ENCODE measurements around the gene FBF1.

The FBF1 gene

DNA sequence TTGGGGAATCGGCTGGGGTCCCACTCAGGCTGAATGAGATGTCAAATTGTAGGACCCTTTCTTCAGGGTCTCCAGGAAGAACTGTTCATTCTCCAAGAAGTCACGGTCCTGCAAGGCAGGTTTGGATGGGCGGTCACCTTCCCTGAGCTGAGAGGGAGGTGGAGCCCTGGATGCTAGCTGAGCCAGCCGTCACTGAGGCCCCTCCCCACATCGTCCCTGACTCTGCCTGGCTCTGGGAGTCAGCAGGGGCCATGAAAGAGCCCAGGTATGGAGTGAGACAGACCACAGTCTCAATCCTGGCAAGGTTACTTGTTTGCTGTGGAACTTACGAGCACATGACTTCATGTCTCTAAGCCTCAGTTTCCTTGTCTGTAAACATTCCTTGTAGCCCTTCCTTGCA lies 30.1 kb downstream of the FBF1 start:
- DNase-seq = no peak

DNA sequence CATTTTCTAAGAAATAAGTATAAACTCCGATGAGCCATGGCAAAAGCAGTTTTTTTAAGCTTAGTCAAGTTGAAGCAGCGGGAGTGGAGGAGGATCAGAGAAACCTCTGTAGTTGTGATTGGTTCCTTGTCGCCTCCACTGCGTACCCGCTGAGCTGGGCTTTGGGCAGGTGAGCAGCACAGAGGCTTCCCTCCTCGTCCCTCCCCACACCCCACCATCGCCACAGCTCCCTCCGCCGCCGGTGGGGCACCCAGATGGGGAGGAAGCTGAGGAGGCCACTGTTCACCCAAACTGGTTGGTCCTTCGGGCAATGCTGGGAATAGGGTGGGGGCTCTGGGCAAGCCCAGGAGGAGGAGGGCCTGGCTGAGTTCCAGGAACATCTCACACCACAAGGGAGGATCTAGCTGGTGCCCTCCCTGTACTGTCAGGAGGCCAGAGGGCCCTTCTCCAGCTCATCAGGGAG lies 31.0 kb downstream of the FBF1 start:
- no peak for DNase-seq

DNA sequence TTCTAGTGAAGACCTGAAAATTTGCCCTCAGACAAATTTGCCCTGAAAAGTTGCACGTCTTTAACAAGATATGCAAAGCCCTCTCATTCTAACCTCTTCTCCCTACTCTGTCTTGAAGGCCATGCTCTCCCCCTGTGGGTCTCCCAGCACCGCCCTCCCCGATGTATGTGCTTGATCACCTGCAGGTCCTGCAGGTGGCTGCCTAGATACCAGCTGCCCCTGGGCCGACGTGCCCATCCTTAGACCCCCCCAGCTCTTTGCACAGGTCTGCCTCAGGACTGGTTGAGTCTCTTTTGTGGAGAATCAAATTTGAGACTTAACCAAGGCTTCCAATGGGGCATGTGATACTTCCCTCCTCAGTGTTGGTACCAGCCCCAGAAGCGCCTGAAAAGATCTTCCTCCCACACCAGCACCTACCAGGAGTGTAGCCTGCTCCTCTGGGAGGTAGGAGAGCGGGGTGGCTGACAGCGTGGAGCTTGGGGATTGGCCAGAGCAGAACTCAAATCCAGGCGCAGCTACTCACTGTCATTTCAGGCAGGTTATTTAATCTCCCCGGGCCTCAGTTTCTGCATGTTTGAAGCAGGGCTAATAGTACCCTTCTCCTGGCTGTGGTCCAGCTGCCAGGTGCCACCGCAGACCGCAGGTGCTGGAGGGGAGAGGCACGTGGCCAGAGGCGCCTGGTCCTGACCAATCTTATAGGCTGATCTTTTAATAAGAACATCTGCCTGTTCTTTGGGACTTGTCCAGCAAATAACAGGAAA lies 31.6 kb downstream of the FBF1 start:
- DNase-seq = no peak

DNA sequence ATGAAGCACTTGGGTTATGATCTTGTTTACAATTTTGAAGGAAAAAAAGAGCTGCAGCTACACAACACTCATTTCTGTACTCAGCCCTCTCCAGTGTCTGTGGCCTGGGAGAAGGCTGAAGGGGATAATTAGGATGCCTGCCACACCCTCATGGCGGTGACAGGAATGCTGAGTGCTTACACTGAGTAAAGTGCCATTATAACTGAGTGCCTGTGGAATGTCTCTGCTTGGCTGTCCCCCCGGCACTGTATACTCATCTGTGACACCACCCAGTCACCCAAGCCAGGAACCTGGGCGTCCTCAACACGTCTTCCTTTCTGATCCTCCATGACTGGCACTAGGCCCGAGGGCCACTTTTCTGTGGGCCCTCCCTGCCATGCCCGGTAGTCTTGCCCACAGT lies 32.6 kb downstream of the FBF1 start:
- DNase-seq = no peak

DNA sequence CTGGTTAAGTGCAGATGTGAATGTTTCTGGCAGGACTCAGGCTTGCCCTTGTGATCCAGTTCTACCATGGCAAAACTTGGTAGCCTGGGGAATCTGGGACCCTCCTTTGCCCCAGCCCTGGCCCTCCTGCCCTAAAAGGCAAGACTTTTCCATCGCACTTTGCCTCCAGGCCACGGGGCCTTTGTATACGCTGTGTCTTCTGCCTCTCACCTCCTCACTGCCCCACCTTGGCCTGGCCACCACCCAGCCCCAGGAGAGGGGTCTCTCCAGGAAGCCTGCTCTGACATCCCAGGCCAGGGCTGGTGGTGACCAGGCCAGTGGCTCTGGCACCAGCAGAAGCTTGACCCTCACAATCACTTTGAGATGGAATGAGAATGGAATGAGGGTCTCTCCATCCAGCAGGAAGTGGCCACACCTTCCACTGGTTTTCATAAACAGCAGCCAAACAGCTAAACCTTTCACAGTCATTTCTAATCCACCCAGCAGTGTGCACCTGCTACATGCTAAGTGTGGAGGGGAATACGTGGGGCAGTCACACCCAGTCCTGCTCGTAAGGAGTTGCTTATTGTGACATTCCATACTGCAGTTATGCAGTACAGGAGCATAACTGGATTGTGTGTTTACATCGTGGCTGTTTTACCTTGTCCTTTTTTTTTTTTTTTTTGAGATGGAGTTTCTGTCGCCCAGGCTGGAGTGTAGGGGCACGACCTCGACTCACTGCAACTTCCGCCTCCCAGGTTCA lies 34.5 kb downstream of the FBF1 start:
- no peak for DNase-seq

DNA sequence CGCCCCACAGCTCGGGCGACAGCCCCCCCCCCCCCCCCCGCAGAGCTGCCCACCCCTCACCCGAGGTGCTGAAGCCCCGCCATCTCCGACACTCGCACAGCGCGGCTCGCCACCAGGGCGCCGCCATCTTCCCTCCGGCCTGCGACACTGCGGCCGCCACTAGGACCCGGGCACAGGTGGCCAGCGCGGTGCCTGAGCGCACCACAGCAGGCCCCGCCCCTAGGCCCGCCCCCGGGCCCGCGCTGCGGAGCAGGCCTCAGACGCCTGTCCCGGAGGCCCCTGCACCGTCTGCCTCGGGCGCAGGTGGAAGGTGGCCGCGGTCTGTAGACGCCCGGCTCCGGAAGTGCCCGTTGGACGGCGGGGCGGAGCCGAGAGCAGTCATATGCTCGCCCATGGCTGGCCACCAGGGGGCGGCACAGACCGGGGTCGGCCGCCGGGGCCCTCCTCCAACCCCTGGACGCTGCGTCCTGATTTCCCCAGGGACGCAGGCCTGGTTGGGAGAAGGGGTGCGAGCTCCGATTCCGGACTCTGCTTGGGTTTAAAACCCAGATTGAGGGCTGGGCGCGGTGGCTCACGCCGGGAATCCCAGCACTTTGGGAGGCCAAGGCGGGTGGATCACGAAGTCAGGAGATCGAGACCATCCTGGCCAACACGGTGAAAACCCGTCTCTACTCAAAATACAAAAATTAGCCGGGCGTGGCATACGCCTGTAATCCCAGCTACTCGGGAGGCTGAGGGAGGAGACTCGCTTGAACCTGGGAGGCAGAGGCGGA lies 35.9 kb downstream of the FBF1 start, which contains the start of gene MRPL38:
MRPL38 (minus strand) TSS at position 136 of the 773 bp plus-strand sequence; CDS start at position 127, 9 bp downstream.
- DNase-seq = peak; percentile 97

DNA sequence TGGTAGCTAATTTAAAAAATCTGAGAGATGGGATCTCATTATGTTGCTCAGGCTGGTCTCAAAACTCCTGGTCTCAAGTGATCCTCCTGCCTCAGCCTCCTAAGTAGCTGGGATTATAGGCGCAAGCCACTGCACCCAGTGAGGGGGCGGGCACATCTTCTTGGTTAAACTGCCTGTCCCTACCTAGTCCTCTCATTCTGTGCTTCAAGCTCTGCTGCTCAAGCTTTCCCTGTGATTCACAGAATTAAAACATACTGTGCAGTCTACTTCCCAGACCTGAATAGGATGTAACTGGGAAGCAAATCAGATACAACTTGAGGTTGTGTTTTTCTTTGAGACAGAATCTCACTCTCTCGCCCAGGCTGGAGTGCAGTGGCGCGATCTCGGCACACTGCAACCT lies 38.4 kb downstream of the FBF1 start:
- DNase-seq = no peak

DNA sequence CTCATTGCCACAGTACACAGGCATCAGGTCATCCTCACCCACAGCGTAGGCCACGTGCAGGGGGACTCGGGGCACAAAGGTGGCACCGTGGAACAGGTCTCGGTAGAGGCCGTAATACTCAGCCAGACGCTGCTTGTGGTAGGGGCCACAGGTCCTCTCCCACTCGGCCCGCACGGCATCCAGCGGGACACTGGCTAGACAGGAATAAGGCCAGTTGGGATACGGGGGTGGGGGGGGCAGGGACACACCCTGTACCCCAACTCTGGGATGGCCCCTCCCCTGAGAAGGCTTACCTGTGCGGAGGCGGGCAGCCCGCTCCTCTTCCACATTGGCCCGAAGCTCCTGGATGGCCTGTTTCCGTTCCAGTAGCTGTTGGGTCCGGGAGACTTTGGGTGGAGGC lies 39.1 kb downstream of the FBF1 start:
- DNase-seq = no peak

DNA sequence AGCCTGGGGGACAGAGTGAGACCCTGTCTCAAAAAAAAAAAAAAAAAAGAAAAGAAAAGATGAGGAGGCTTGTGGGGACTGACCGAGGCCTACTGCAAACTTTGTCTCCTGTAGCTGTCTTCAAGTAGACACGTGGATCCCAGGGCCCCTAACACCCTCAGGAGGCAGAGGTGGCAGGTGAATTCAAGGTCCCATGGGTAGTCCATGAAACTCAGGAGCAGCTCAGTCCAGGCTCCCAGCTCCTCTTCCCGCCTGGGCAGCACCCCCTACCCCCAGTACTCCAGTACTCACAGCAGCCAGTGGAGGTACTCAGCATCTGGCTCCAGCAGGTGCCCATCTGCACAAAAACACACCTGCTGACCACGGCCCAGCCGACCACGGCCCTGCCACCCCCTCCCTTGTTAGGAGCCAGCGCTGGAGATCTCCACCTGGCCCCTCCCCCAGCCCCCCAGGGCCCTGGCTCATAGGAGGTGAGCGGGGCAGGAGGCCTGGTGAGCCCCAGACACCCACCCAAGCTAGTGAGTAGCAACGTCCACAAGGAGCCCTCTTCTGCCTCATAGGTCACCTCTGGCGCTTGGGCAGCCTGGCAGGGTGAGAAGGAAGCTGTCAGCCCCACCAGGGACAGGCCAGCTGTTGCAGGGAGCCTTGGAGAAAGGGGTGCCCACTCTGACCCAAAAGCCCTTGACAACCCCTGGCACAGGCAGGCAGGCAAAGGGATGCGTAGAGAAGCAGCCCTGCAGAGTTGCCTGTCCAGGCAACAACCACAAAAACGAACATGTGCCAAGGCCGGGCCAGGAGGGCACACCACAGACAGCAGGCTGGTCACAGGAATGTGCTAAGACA lies 39.9 kb downstream of the FBF1 start:
- no peak for DNase-seq

DNA sequence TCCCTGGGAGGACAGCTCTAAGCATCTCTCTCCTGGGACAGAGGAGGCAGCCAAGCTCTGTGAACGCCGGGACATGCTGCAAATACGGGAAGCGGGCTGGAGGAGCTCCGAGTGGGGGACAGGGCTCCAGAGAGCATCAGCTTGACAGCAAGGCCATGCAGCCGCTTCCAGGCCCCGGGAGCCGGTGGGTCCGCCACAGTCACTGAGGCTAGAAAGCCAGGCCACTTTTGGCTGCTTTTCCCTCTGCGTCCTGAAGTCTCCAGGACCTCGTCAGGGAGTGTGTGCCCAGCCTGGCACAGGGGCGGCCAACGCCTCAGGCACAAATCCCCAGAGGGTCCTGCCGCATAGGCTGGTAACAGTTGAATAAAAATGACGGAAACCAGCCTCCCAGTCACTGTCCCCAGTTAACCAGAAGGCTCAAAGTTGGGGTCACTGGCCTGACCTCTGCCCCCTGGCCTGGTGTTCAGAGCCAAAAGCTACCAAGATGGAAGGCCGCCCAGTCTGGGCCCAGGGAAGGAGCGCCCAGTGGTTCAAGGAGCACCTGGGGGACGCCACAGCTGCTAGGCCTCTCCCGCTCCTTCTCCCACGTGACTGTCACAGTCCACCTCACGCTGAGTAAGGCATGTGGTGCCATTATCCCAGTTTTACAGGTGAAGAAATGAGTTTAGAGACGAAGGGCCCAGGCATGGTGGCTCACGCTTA lies 40.9 kb downstream of the FBF1 start:
- DNase-seq = no peak

DNA sequence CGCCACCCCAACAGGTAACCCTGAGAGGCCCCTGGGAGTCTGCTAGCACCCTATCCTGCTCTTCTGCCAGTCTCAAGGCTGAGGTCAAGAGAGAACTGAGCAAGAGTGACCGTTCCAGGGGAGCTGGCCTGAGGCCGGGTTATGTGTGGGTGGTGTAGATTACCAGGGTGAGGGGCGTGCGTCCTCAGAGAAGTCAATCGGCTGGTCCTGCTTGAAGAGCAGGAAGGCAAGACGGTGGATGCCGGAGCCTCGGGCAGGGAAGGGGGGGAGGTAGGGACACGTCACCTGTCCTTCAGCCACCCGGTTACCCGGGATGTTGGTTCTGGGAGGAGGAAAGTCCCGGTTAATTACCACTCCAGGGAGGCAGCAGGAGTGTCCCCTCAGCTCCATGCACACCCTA lies 41.5 kb downstream of the FBF1 start:
- DNase-seq = no peak

DNA sequence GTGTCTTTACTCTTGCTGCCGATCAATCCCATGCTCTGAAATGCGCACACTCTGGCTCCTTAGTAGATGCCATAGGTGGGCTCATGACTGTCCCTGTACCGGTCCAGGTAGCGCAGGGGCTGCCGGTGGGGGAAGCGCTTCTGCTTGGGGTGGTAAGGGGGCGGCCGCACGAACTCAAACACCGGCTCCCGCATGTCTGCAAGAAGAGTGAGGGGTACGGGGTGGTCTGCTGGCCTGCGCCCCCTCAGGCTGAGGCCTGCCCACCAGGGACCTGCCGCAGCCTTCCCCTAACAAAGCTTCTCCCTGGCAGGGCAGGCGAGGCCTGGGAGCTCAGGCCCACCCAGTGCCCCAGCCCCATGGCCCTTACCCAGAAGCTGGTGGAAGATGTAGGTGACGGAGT lies 42.1 kb downstream of the FBF1 start:
- DNase-seq = no peak

DNA sequence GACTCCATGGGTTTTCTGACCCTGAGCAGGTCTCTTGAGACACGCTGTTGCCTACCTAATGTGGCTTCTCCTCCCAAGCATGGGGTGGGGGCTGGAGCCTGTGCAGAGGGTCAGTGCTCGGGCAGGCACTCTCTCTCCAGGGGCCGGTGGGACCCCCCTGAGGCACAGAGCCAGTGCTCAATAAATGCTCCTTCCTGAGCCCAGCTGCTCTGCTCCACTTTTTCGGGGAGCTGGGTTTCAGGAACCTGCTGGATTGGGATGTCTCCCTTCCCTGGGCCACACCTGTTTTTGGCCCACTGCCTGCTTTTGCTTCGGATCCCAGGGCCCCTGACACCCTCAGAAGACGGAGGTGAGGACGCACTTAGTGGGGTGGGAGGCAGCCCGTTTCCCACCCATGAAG lies 42.8 kb downstream of the FBF1 start:
- no peak for DNase-seq

DNA sequence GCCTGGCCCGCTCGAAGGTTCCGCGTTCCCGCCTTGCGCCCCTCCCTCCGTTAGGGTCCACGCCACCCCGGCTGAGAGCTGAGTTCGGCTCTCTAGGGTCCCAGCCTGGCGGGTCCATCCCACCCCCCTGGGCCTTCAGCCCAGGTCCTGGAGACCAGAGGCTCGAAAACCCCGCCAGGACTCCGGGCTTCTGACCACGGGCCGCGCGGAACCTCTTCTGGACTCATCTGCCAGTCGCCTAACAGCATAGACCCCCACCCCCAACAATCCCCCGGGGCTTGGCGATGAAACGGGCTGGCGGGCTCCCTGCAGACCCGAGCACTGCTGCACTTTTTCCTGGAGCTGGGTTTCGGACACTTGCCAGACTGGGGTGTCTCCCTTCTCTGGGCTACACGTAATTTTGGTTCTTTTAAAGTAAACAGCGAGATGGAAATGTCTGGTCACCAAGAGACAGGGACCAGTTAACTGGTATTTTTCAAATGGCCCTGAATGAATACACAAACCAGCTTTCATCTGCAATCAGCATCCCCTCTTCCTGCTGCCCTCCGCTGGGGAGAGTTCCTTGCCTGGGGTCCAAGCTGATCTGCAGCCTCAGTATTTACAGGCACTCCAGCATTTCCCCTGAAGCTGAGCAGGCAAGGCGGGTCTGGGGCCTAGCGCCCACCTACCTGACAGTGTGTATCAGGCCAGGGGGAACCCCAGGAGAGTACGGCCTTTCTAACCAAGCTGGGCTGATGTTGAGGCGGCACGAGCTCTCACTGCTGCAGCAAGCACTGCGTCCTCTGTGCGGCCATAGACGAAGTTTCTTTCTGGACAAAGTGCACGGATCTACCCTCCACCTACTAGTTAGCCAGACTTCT lies 43.5 kb downstream of the FBF1 start:
- DNase-seq = no peak

DNA sequence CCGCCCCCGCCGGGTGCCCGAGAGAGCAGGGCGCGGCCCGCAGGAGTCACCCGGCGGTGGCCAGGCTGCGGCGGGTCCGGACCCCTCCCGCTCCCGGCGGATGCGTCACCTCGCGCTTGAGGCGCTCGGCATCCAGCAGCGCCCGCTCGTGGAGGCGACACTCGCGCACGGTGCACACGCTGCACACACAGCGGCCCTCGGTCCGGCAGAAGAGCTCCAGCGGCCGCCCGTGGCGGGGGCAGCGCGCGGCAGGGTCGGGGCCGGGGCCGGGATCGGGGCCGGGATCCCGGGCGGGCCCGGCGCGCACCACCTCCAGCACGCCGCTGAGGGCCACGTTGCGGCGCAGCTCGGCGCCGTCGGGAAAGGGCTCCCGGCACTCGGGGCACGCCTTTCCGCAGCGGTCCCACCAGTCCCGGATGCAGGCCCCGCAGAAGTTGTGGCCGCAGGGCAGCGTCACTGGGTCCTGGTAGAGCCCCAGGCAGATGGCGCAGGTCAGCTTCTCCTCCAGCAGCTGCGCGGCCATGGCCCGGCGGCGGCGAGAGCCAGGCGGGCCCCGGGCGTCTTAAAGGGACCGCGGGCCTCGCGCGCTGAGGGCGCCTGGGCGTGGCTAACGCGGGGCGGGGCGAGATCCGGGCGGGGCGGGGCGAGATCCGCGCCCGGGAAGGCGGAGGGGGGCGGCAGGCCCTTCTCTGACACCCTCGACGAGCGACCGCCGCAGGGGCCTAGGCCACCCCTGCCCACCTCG lies 44.3 kb downstream of the FBF1 start, which contains the start of gene TRIM65:
TRIM65 (minus strand) TSS at position 537 of the 745 bp plus-strand sequence; CDS start at position 523, 14 bp downstream.
- DNase-seq = peak; percentile 79

DNA sequence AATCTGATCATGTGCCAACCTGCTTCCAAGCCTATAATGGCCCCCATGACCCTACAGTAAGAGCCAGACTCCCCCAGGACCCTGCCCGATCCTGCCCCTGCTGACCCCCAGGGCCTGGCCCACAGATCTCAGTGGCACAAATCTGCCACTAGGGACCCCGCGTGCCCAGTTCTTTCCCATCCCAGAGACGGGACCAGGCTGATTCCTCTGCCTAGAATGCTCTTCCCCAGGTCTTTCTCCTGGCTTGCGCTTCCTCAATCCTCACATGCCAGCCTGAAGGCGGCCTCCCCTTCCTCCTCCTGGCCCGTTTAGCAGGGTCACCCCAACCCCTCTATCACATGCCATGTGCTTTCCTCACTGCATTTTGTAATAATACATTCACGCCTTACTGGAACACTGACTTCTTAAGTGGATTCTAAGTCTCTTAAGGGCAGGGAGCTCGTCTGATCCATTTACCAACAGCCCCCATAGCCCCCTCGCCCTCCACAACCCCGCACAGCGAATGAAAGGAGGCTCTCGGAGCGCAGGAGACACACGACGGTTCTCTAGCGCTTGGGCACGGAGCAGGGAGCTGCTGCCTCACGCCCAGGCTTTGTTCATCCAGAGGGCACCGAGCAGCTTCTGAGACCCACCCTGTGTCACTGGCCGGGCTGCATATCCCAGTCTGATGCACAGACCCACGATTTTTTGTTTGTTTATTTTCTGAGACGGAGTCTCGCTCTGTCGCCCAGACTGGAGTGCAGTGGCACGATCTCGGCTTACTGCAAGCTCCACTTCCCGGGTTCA lies 45.3 kb downstream of the FBF1 start:
- no peak for DNase-seq

DNA sequence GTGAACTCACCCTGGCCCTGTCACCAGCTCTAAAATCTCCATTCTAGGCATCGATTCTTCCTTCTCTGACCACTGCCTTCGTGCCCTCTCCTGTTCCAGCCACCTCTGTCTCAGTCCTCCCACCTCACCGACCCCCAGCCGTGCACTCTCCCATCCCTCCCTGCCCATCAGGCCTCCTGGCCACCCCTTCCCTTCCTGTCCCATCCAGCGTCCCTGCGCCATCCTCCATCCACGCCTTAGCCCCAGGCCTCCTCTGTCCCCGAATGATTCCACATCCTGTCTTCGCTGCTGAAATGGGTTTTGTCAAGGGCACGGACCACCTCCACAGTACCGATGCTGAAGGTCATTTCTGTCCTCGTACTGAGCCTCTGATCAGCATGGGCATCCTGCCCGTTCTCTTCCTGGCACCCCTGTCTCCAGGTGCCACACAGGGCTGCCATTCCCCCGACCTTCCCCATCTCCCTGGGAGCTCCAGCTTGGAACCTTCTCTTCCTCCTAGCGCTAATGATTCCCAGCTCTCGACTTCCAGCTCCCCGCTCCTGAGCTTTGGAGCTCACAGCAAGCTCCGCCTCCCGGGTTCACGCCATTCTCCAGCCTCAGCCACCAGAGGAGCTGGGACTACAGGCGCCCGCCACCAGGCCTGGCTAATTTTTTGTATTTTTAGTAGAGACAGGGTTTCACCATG lies 46.7 kb downstream of the FBF1 start:
- no peak for DNase-seq

DNA sequence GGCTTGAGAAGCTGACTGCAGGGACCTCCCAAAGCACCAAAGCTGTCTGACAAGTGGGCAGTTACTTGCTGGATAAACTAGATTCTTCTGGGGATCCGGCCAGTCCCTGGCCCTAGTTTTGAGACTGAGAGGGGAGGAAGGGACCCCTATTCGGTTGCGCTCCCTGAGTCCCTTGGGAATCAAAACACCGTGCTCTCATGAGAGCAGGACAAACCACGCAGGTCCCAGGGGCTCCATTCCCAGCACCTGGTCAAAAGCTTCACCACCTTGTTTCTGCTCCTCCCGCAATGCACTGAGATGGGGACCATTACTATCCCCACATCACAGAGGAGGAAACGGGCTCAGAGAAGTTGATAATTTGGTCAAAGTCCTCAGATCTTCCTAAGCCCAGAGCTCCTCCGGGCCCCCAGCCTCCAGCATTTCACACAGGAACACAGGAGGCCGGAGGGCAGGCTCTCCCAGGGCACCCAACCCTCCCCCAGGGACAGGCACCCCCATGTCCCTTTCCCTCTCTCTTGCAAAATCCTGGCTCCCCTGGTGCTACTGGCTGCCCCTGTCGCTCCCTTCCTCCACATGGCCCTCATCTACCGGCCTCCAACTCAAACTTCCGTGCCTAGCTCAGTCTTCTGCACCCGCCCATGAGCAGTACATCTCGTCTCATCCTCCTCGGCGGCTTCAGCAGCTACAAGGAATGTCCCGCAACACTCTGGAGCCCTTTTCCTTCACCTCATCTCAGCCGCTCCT lies 47.4 kb downstream of the FBF1 start:
- DNase-seq = no peak

Data from stimulated activated CD4-positive, alpha-beta T cell treated with anti-CD3 and anti-CD28 coated beads, Interleukin-1b, Interleukin-23, amount 100 ng/mL, for 48 hours (primary cell).